GM23338 (cell line): ENCODE results near the gene IGSF8. TPM values are rescaled to one million over a fixed set of nuclear protein-coding genes. Genes with fewer than 3 reads are reported as not detected.

ENCODE experiments used
- ATAC-seq: fragments of 200-7000 bp; cut with Tn5 transposase; 3 replicates; pipeline ENCODE4 v1.9.1; 2020
- DNase-seq: peaks from one replicate; pipeline ENCODE4 v3.0.0-alpha.2; 2015; ENCODE audit warnings: low spot score
- H2AFZ ChIP-seq: fragments of 200-600 bp; sonication (generic); 2 replicates; pipeline ENCODE4 v1.8.0; 2016; ENCODE audit warnings: antibody characterized with exemption, mild to moderate bottlenecking, moderate library complexity
- H3F3A ChIP-seq: fragments of 200-600 bp; sonication (generic); replicated peaks from 2 replicates; pipeline ENCODE4 v1.8.0; 2017; ENCODE audit warnings: antibody characterized with exemption, mixed run types, low read depth
- H3K27ac ChIP-seq: fragments of 200-600 bp; sonication (generic); 2 replicates; pipeline ENCODE4 v1.6.1; 2016; ENCODE audit warnings: low read depth
- H3K27me3 ChIP-seq: fragments of 200-600 bp; sonication (generic); 2 replicates; pipeline ENCODE4 v1.8.0; 2016; ENCODE audit warnings: mild to moderate bottlenecking, mixed run types, moderate library complexity; ENCODE audit not compliant: insufficient read depth
- H3K36me3 ChIP-seq: fragments of 200-600 bp; sonication (generic); 2 replicates; pipeline ENCODE4 v1.8.0; 2016; ENCODE audit warnings: mild to moderate bottlenecking; ENCODE audit not compliant: insufficient read depth
- H3K4me1 ChIP-seq: fragments of 200-600 bp; sonication (generic); 2 replicates; pipeline ENCODE4 v1.8.0; 2016; ENCODE audit warnings: mild to moderate bottlenecking, moderate library complexity; ENCODE audit not compliant: insufficient read depth
- H3K4me2 ChIP-seq: fragments of 200-600 bp; sonication (generic); 2 replicates; pipeline ENCODE4 v1.7.1; 2017; ENCODE audit warnings: mixed run types
- H3K4me3 ChIP-seq: fragments of 200-600 bp; sonication (generic); 2 replicates; pipeline ENCODE4 v1.6.1; 2016; ENCODE audit warnings: mixed run types
- H3K79me2 ChIP-seq: fragments of 200-600 bp; sonication (generic); replicated peaks from 2 replicates; pipeline ENCODE4 v1.8.0; 2017; ENCODE audit warnings: mild to moderate bottlenecking; ENCODE audit not compliant: insufficient read depth
- H3K9me2 ChIP-seq: fragments of 200-600 bp; sonication (generic); 2 replicates; pipeline ENCODE4 v1.8.0; 2017; ENCODE audit not compliant: insufficient read depth
- H4K20me1 ChIP-seq: fragments of 200-600 bp; sonication (generic); replicated peaks from 2 replicates; pipeline ENCODE4 v1.8.0; 2017; ENCODE audit warnings: mild to moderate bottlenecking; ENCODE audit not compliant: insufficient read depth
- H3K27ac Mint-ChIP-seq: 2 replicates; pipeline ENCODE4 v1.8.0; 2020; ENCODE audit warnings: inconsistent platforms, mild to moderate bottlenecking, moderate library complexity, mixed read lengths
- H3K27me3 Mint-ChIP-seq: 3 replicates; pipeline ENCODE4 v1.8.0; 2022; ENCODE audit warnings: low read depth, mild to moderate bottlenecking, moderate library complexity, mixed read lengths, inconsistent platforms; ENCODE audit not compliant: insufficient read depth, poor library complexity
- H3K36me3 Mint-ChIP-seq: 3 replicates; pipeline ENCODE4 v1.8.0; 2021; ENCODE audit warnings: low read depth, mild to moderate bottlenecking, inconsistent platforms, moderate library complexity, mixed read lengths
- H3K4me1 Mint-ChIP-seq: 3 replicates; pipeline ENCODE4 v1.8.0; 2020; ENCODE audit warnings: mild to moderate bottlenecking, inconsistent platforms, mixed read lengths
- H3K4me3 Mint-ChIP-seq: 3 replicates; pipeline ENCODE4 v1.8.0; 2021; ENCODE audit warnings: moderate library complexity, mild to moderate bottlenecking, inconsistent platforms, mixed read lengths
- H3K9me3 Mint-ChIP-seq: 3 replicates; pipeline ENCODE4 v1.8.0; 2020; ENCODE audit warnings: moderate library complexity, mild to moderate bottlenecking, inconsistent platforms, mixed read lengths
- EZH2 ChIP-seq: fragments of 200-600 bp; sonication (generic); IDR thresholded peaks from one replicate; pipeline ENCODE4 v1.8.0; 2017; ENCODE audit warnings: antibody characterized with exemption, mild to moderate bottlenecking, low read depth; ENCODE audit not compliant: unreplicated experiment
- EZH2phosphoT487 ChIP-seq: fragments of 200-600 bp; sonication (generic); IDR thresholded peaks from one replicate; pipeline ENCODE4 v1.8.1; 2018; ENCODE audit warnings: antibody characterized with exemption; ENCODE audit not compliant: unreplicated experiment
- JUNB ChIP-seq: IDR thresholded peaks from one replicate; pipeline ENCODE4 v1.6.1; 2016; ENCODE audit warnings: antibody characterized with exemption; ENCODE audit not compliant: unreplicated experiment
- NANOG ChIP-seq: IDR thresholded peaks from 2 replicates; pipeline ENCODE4 v1.6.1; 2016; ENCODE audit warnings: antibody characterized with exemption, borderline replicate concordance
- POLR2AphosphoS5 ChIP-seq: IDR thresholded peaks from 2 replicates; pipeline ENCODE4 v1.6.1; 2016; ENCODE audit warnings: antibody characterized with exemption, low read depth
- STAT1 ChIP-seq: IDR thresholded peaks from one replicate; pipeline ENCODE4 v1.6.1; 2016; ENCODE audit warnings: antibody characterized with exemption; ENCODE audit not compliant: unreplicated experiment
- ZNF114 ChIP-seq: fragments of 250-450 bp; sonication (Bioruptor Pico); IDR thresholded peaks from 2 replicates; pipeline ENCODE4 v1.5.0; 2020; ENCODE audit warnings: mild to moderate bottlenecking, moderate library complexity
- ZNF331 ChIP-seq: fragments of 250-450 bp; sonication (Bioruptor Pico); IDR thresholded peaks from 2 replicates; pipeline ENCODE4 v1.5.0; 2020; ENCODE audit warnings: low read depth, mild to moderate bottlenecking, moderate library complexity
- polyA plus RNA-seq: library from polyadenylated mRNA; unstranded; fragments of >200 nt; fragmentation: Nextera tagmentation; extraction: Ambion mirVana; gene quantifications from 2 replicates; pipeline ENCODE4 v1.2.1, GENCODE V29; 2016
- total RNA-seq: library from RNA; depleted of rRNA; stranded (reverse); fragments of >200 nt; shearing (Covaris generic); gene quantifications from 2 replicates; pipeline ENCODE4 v1.2.3, GENCODE V29; 2014
- TF ChIP-seq, protein P1 (sequence below), 2 experiments: fragments of 200-600 bp in 1 of 2; sonication (generic) in 1 of 2; conservative IDR thresholded peaks; 2 replicates each; pipeline versions ENCODE4 v1.5.1 to v1.6.1; 2016 to 2017; ENCODE audit warnings: antibody characterized with exemption in 2 of 2, low read depth in 2 of 2, mild to moderate bottlenecking in 2 of 2, moderate library complexity in 1 of 2
- TF ChIP-seq, protein P2 (sequence below): IDR thresholded peaks from 2 replicates; pipeline ENCODE4 v1.6.1; 2016; ENCODE audit warnings: antibody characterized with exemption
- TF ChIP-seq, protein P3 (sequence below): fragments of 250-450 bp; sonication (Bioruptor Pico); IDR thresholded peaks from 2 replicates; pipeline ENCODE4 v1.5.0; 2020; ENCODE audit warnings: mild to moderate bottlenecking, moderate library complexity

IGSF8 gene
- total and polyA plus RNA-seq, 2 experiments from 2014 or later, result 38.4 to 120 TPM

DNA sequence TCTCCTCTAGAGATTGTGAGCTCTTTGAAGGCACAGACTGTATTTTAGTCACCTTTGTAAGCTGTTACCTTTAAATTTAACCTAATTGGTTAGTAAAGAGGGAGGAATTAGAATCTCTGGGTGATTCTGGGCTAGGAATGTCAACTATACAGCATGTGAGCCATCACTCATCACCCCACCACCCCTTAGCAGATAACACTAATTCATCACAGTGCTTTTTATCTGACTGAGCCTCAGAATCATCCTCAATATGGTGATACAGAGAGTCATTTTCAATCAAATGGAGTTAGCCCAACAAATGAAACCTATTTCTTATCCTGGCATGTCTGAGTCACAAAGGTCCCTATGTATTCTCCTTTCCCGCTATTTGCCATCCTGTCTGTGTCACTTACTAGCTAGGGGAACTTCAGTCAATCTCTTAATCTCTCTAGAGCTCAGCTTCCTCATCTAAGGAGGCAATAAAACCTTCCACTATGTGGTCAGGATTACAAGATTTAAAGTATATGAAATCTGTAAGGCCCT, 41.7 kb downstream of the IGSF8 start:
- no peaks in the 10 kb centered on the region; the same call in 1 of the 2 replicates for H3K9me2 ChIP-seq
- no peak overlapping the region for H2AFZ ChIP-seq
- H3K36me3 Mint-ChIP-seq, result no peaks in the 10 kb centered on the region
- no peaks in the 10 kb centered on the region for H3F3A ChIP-seq
- peaks cover 8% of the 10 kb centered on the region; the same call in 2 of the 3 replicates for H3K4me1 Mint-ChIP-seq
- no peak overlapping the region for H3K4me3 Mint-ChIP-seq
- H3K4me3 ChIP-seq, result no peak overlapping the region
- no peaks in the 10 kb centered on the region for H3K79me2 ChIP-seq
- H3K4me1 ChIP-seq, result no peaks in the 10 kb centered on the region
- H4K20me1 ChIP-seq, result no peaks in the 10 kb centered on the region
- no peak for DNase-seq
- no peak for ATAC-seq
- H3K4me2 ChIP-seq, result no peak overlapping the region
- H3K27me3 ChIP-seq, result no peaks in the 10 kb centered on the region
- H3K27ac ChIP-seq, result no peak overlapping the region
- H3K27me3 Mint-ChIP-seq, result peaks cover 11% of the 10 kb centered on the region
- H3K36me3 ChIP-seq, result no peaks in the 10 kb centered on the region
- no peak overlapping the region for H3K27ac Mint-ChIP-seq
- TF ChIP-seq, protein P1, sequence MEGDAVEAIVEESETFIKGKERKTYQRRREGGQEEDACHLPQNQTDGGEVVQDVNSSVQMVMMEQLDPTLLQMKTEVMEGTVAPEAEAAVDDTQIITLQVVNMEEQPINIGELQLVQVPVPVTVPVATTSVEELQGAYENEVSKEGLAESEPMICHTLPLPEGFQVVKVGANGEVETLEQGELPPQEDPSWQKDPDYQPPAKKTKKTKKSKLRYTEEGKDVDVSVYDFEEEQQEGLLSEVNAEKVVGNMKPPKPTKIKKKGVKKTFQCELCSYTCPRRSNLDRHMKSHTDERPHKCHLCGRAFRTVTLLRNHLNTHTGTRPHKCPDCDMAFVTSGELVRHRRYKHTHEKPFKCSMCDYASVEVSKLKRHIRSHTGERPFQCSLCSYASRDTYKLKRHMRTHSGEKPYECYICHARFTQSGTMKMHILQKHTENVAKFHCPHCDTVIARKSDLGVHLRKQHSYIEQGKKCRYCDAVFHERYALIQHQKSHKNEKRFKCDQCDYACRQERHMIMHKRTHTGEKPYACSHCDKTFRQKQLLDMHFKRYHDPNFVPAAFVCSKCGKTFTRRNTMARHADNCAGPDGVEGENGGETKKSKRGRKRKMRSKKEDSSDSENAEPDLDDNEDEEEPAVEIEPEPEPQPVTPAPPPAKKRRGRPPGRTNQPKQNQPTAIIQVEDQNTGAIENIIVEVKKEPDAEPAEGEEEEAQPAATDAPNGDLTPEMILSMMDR (conservative IDR thresholded peaks at IDR 0.05; ENCODE audit: low read depth in 2 of 2), result no peak
- TF ChIP-seq STAT1 (no peak), ZNF114 (CRISPR knock-in tag) (no peak), ZNF331 (CRISPR knock-in tag) (no peak), EZH2phosphoT487 (no peak), EZH2 (no peak), JUNB (no peak), NANOG (no peak), POLR2AphosphoS5 (no peak)
- TF ChIP-seq, protein P2, sequence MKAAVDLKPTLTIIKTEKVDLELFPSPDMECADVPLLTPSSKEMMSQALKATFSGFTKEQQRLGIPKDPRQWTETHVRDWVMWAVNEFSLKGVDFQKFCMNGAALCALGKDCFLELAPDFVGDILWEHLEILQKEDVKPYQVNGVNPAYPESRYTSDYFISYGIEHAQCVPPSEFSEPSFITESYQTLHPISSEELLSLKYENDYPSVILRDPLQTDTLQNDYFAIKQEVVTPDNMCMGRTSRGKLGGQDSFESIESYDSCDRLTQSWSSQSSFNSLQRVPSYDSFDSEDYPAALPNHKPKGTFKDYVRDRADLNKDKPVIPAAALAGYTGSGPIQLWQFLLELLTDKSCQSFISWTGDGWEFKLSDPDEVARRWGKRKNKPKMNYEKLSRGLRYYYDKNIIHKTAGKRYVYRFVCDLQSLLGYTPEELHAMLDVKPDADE, result no peak
- TF ChIP-seq, protein P3, sequence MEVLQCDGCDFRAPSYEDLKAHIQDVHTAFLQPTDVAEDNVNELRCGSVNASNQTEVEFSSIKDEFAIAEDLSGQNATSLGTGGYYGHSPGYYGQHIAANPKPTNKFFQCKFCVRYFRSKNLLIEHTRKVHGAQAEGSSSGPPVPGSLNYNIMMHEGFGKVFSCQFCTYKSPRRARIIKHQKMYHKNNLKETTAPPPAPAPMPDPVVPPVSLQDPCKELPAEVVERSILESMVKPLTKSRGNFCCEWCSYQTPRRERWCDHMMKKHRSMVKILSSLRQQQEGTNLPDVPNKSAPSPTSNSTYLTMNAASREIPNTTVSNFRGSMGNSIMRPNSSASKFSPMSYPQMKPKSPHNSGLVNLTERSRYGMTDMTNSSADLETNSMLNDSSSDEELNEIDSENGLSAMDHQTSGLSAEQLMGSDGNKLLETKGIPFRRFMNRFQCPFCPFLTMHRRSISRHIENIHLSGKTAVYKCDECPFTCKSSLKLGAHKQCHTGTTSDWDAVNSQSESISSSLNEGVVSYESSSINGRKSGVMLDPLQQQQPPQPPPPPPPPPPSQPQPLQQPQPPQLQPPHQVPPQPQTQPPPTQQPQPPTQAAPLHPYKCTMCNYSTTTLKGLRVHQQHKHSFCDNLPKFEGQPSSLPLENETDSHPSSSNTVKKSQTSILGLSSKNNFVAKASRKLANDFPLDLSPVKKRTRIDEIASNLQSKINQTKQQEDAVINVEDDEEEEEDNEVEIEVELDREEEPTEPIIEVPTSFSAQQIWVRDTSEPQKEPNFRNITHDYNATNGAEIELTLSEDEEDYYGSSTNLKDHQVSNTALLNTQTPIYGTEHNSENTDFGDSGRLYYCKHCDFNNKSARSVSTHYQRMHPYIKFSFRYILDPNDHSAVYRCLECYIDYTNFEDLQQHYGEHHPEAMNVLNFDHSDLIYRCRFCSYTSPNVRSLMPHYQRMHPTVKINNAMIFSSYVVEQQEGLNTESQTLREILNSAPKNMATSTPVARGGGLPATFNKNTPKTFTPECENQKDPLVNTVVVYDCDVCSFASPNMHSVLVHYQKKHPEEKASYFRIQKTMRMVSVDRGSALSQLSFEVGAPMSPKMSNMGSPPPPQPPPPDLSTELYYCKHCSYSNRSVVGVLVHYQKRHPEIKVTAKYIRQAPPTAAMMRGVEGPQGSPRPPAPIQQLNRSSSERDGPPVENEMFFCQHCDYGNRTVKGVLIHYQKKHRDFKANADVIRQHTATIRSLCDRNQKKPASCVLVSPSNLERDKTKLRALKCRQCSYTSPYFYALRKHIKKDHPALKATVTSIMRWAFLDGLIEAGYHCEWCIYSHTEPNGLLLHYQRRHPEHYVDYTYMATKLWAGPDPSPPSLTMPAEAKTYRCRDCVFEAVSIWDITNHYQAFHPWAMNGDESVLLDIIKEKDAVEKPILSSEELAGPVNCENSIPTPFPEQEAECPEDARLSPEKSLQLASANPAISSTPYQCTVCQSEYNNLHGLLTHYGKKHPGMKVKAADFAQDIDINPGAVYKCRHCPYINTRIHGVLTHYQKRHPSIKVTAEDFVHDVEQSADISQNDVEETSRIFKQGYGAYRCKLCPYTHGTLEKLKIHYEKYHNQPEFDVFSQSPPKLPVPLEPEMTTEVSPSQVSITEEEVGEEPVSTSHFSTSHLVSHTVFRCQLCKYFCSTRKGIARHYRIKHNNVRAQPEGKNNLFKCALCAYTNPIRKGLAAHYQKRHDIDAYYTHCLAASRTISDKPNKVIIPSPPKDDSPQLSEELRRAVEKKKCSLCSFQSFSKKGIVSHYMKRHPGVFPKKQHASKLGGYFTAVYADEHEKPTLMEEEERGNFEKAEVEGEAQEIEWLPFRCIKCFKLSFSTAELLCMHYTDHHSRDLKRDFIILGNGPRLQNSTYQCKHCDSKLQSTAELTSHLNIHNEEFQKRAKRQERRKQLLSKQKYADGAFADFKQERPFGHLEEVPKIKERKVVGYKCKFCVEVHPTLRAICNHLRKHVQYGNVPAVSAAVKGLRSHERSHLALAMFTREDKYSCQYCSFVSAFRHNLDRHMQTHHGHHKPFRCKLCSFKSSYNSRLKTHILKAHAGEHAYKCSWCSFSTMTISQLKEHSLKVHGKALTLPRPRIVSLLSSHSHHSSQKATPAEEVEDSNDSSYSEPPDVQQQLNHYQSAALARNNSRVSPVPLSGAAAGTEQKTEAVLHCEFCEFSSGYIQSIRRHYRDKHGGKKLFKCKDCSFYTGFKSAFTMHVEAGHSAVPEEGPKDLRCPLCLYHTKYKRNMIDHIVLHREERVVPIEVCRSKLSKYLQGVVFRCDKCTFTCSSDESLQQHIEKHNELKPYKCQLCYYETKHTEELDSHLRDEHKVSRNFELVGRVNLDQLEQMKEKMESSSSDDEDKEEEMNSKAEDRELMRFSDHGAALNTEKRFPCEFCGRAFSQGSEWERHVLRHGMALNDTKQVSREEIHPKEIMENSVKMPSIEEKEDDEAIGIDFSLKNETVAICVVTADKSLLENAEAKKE (CRISPR knock-in tag), result no peak
- H3K9me3 Mint-ChIP-seq, result no peaks in the 10 kb centered on the region
